GM13977 (cell line): ENCODE results near the gene BCKDHA.
"Not testable (repeated sequence)": the region's sequence is repeated elsewhere in the genome, so short reads cannot be mapped to it uniquely, and the experiment has no call there.

Experiments used
- DNase-seq: peaks from one replicate; pipeline ENCODE4 v3.0.0; 2012; ENCODE audit warnings: low spot score
- CTCF ChIP-seq: IDR thresholded peaks from 2 replicates; pipeline ENCODE4 v1.5.1; 2012; ENCODE audit warnings: mild to moderate bottlenecking, control low read depth; ENCODE audit not compliant: insufficient read depth; ENCODE audit errors: extremely low read depth, missing control alignments
- in situ Hi-C: fragments of 300-500 bp; cut with MboI; formaldehyde crosslinking; loops from one replicate; pipeline ENCODE4 v1.12.0; 2022; ENCODE audit warnings: low sequenced_read_pairs, low pct_unique_long_range_greater_than_20kb, mixed read lengths, inconsistent platforms; ENCODE audit not compliant: unreplicated experiment

BCKDHA gene

GRCh38 chr19:41376998-41377365 lies 20.6 kb upstream of the BCKDHA start:
- in situ Hi-C loops: no loop called here
- no peak for DNase-seq
- TF ChIP-seq CTCF: no peak

GRCh38 chr19:41377977-41378709 lies 19.5 kb upstream of the BCKDHA start:
- DNase-seq: peak; percentile 71
- TF ChIP-seq CTCF: peak; percentile 45
- in situ Hi-C loops: no loop called here

- DNase-seq, in situ Hi-C loops: not testable (repeated sequence)
These were observed 16.1 kb upstream of the BCKDHA start for GRCh38 chr19:41381536-41381935.

GRCh38 chr19:41384351-41384750 lies 13.3 kb upstream of the BCKDHA start:
- no peak for TF ChIP-seq CTCF
- DNase-seq: no peak
- in situ Hi-C loops: no loop called here

- no peak for DNase-seq
- no peak for TF ChIP-seq CTCF
- in situ Hi-C loops: no loop called here
These were observed 11.2 kb upstream of the BCKDHA start for GRCh38 chr19:41386442-41386841.

- TF ChIP-seq CTCF: no peak
- in situ Hi-C loops: no loop called here
- no peak for DNase-seq
These were observed 6.0 kb upstream of the BCKDHA start for GRCh38 chr19:41391618-41392017.

- in situ Hi-C loops: no loop called here
- no peak for TF ChIP-seq CTCF
These were observed 4.8 kb upstream of the BCKDHA start for GRCh38 chr19:41392775-41393174.

More at GRCh38 chr19:41392775-41393174, 4.8 kb upstream of the BCKDHA start:
- DNase-seq: no peak
